ENCODE results near the gene UBQLNL.

Gene UBQLNL

DNA sequence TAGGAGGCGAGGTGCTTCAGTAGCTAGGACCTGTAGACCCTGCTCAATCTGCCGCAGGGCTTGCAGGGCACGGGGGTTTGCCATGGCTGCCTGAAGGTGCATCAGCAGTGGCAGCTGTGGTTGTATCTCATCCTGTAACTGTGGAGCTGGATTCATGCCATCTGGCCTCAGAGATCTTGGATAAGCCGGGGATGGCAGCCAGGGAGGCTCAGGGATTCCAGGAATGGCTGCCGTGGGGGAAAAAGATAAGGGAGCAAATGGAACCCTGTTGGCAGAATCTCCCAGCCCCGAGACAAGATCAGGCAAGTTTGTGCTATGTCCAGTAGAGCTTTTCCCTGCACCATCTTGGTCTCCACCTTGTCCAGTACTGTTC lies 8.6 kb downstream of the UBQLNL start:
- no peak for DNase-seq (ENCODE audit: low spot score)

DNA sequence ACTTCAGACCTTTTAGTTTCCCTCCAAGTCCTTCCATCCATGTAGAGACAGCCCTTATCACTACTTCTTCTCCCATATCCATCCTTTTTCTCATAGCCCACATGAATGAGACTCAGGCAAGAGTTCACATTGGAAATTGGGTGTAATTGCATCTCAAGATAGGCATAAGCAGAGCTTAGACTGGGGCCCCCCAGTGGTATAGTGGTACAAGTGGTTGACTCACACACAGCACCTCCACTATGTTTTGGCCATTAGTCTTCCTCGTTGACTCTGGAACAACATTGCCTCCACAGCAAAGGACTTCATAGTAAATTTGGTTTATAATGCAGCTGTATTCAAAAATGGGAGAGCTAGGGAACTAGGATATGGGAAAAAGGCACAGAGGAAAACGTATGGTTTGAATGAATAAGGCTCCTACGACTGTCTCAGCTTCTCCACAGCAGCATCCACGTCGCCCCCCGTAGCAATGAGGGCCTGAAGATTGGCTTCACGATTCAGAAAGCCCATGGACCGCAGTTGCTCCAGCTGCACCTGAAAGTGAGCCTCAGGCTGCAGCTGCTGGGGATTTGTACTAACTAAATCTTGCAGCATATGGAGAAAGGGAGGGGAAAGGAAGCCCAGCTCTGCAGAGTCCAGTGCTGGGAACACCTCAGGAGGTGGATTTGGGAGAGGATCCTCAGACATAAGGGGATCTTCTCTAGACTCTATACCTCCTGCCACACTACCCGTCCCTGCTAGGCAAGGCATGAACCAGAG lies 9.1 kb downstream of the UBQLNL start:
- no peak for DNase-seq (ENCODE audit: low spot score)

GRCh38 chr11:5505363-5506048 lies 11.0 kb downstream of the UBQLNL start:
- no peak for DNase-seq (ENCODE audit: low spot score)

GRCh38 chr11:5504403-5504921 lies 12.0 kb downstream of the UBQLNL start:
- no peak for DNase-seq (ENCODE audit: low spot score)

DNA sequence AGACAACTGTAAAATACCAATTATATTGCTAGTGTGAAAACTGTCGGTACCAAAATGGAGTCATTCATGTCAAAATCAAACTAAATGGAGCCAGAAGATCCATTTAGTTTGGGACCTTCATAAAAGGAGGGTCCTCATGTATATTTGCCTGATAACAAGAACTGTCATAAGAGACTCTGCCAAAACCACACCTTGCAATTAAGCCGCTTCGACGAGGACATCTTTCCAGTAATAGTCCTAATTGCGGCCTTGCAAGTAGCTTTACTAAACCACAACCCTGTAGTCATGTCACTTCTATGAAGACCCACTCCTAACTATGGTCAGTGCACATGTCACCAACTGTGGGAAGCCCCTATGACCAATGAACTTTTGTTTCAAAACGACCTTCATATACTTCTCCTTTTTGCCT lies 16.1 kb downstream of the UBQLNL start:
- no peak for DNase-seq (ENCODE audit: low spot score)

GRCh38 chr11:5499671-5500070 lies 16.8 kb downstream of the UBQLNL start:
- DNase-seq (ENCODE audit: low spot score): no peak

GRCh38 chr11:5489576-5490357 lies 26.7 kb downstream of the UBQLNL start:
- no peak for DNase-seq (ENCODE audit: low spot score)

GRCh38 chr11:5488798-5489399 lies 27.6 kb downstream of the UBQLNL start:
- no peak for DNase-seq (ENCODE audit: low spot score)

DNA sequence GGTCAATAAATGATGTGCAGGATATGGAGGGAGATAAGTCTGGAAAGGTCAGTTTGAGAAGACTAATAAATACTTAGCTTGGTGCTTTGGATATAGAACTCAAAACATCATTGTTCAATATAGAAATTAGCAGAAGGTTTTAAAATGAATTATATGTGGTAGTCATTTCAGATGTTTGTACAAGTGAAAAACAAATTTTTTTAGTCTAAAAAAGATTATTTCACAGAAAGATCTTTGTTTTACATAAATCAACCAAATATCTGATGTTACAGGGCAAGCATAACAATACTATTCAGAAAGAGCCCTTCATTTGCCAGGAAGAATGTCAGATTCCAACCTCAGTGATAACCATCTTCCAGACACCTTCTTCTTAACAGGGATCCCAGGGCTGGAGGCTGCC lies 28.1 kb downstream of the UBQLNL start, which contains the start of gene OR52D1:
TSS of gene OR52D1 (plus strand) at position 301 of the 400 bp plus-strand sequence. CDS start at position 323, 22 bp downstream.
- no peak for DNase-seq (ENCODE audit: low spot score)

DNA sequence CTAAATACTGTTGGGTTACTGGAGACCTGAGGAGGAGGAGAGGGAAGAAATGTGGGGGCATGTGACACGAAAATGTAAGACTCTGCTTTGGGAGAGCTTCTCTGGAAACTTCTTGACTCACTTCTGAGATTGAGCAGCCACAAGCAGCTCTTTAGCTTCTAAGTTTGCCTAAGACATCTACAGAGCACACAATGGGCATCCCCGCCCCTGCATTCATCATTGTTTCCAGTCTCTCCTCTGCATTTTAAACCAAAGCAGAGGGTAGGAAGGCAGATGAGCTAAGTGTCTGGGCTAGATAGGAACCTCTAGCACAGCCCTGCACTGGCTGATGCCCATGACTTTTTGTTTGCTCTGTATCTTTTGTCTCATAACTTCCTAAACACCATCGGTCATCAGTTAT lies 30.1 kb downstream of the UBQLNL start:
- DNase-seq (ENCODE audit: low spot score): no peak

DNA sequence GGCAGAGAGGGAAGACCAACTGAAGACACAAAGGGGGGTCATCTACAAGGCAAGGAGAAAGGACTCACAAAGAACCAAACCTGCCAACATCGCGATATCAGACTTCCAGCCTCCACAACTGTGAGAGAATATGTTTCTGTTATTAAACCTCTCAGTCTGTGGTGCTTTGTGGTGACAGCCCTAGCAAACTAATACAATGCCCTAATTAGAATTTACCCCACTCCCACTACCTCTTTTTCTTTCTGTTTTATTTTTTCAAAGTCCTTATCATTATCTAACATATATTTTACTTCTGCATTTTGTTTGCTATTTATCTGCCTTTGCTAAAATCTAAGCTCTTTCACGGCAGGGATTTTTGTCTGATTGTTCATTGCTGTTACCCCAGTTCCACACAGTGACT lies 30.5 kb downstream of the UBQLNL start:
- no peak for DNase-seq (ENCODE audit: low spot score)

DNA sequence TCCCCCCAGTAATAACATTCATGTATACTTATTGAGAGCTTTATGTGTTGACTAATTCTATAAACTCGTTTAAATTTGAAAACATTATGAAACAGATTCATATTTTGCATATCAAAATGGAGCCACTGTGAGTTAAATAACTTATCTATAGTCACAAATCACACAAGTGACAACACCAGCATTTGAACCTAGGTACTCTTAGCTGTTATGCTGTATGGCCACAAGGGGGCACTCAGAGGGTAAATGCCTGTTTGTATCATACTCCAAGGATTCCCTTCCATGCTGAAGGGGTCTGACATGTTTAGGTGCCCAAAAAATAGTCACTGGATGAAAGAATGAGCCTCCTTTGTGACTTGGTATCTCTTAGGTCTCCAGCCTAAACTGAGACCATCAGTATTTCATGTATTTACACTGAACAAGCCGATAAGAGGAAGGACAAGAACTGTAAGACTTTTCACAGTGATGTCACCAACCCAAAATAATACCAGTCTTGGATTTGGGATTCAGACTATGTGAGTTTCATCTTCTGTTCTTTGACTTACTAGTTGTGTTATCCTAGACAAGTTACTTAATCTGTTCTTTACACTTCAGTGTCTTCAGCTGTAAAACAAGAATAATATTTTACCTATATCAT lies 40.2 kb downstream of the UBQLNL start:
- peak; percentile 50 for DNase-seq (ENCODE audit: low spot score)

DNA sequence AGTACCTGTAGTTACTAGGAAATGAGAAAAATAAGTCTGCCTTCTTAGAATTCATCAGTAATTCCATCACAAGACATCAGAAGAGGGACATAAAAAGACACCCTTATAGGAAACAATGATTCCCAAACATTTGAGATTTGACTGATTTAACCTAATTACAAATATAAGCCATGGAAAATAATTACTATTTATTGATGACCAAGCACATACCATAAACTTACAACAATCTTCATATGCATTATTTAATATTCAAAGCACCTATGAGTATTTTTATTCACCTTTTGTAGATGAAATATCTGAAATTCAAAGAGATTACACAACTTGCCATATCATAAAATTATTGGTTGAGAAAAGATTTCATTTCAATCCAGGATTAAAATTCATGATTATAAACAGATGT lies 42.6 kb downstream of the UBQLNL start:
- DNase-seq (ENCODE audit: low spot score): no peak

- no peak for DNase-seq (ENCODE audit: low spot score)
Measured at GRCh38 chr11:5467527-5467926, 49.0 kb downstream of the UBQLNL start.

All from HuH-7.5 (cell line).